HG03378 (cell line): ENCODE measurements around the gene ARSG.
A peak's percentile ranks its signal among the peaks of the same experiment; 100 is the strongest.
"Not testable (repeated sequence)": the region's sequence is repeated elsewhere in the genome, so short reads cannot be mapped to it uniquely, and the experiment has no call there.

Experiments
- ATAC-seq: cut with Tn5 transposase; IDR thresholded peaks from one replicate; pipeline ENCODE4 v1.9.1; 2021; ENCODE audit warnings: mild to moderate bottlenecking, moderate library complexity; ENCODE audit not compliant: unreplicated experiment

ARSG gene

DNA sequence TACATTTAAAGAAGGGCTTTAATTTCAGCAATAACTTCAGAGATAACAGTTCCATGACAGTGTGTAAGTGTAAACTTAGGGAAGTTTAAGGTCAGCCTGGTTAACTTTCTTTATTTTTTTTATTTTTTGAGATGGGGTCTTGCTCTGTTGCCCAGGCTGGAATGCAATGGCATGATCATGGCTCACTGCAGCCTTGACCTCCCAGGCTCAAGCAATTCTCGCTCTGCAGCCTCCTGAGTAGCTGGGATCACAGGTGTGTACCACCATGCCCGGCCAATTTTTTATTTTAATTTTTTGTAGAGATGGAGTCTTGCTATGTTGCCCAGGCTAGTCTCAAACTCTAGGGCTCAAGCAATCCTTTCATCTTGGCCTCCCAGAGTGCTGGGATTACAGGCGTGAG lies 15.0 kb upstream of the ARSG start:
- ATAC-seq: not testable (repeated sequence)

DNA sequence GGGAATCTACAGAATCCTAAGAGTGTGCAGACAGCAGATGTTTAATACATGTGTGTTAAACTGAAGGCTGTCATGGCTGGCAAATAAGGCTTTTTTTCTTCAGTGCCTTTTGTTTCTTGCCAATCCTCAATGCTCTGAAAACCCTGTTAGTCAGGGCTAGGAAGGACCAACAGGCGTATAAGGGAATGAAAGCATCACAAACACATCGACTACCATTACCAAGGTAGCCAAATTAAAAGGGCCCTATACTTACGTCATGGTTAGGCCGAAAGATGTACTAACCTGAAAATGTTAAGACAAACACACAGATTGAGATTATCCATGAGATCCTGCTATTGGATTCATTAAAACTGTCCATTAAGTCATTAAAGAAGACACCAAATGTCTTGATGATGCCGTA lies 13.5 kb upstream of the ARSG start:
- ATAC-seq: no peak

DNA sequence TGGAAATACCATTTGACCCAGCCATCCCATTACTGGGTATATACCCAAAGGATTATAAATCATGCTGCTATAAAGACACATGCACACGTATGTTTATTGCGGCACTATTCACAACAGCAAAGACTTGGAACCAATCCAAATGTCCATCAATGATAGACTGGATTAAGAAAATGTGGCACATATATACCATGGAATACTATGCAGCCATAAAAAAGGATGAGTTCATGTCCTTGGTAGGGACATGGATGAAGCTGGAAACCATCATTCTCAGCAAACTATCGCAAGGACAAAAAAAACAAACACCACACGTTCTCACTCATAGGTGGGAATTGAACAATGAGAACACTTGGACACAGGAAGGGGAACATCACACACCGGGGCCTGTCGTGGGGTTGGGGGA lies 9.3 kb upstream of the ARSG start:
- not testable (repeated sequence) for ATAC-seq

DNA sequence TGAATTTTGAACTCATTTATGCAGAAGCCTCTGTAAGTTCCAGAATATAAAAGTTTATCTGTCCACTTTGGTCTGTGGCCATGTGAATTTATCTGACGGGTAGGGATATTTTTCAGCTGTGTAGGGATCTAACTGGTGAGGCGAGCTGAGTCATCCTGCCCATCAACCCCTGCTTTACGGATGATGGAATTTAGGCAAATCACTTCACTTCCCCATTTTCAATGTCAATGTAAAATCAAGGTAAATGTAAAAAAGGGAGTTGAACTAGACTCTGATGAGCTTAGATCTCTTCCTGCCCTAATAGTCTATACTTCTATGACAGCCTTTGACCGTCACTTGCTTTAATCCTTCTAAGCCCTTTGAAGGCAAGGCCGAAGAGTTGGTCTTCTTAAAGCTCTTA lies 2.9 kb upstream of the ARSG start:
- peak; percentile 29 for ATAC-seq

DNA sequence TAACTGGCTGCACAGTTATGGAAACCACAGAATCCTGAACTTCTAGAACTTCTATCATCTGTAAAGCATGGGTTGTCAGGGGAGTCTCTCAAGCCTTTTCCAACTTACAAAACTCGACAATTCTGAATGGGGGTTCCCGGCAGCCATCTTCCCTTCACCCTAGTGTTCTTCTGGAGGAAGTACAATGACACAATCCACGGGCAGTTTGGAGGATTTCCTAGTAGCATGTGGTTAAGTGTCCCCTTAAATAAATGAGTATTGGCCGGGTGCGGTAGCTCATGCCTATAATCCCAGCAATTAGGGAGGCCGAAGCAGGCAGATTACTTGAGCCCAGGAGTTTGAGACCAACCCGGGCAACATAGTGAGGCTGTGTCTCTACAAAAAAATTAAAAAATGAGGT lies 2.5 kb upstream of the ARSG start:
- ATAC-seq: peak; percentile 20

DNA sequence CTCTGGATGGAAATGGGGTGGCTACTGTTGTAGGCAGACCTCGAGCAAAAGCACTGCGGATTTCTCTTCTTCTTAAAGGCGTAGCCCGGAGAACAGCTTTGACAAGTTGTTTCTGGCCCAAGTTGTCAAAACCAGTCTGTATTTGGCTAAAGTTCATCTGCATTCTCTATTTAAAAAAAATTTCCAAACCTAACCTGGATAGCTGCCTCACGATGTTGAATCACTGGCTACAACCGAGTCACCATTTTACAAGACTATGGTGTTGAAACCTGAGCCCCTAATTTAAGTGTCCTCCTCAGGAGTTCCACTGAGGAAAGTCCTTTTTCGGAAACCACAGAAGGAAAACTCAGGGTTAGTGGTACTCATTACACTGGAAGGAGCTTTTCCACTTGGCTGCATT lies 1.8 kb upstream of the ARSG start:
- no peak for ATAC-seq

DNA sequence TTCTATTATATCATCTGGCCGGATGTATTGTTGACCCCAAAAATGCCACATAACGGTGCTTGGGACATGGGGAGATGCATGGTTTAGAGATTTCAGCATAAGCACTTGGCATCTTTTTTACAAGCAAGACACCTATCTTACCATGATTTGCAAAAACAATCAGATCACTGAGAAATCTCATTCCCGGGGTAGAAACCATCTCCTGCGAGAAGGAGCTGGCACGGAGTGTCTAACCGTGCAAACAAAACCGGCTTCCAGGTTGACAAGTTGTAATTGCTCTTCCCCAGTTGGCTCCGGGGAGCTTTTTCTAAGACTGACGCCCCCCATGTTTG lies 1.4 kb upstream of the ARSG start:
- no peak for ATAC-seq

DNA sequence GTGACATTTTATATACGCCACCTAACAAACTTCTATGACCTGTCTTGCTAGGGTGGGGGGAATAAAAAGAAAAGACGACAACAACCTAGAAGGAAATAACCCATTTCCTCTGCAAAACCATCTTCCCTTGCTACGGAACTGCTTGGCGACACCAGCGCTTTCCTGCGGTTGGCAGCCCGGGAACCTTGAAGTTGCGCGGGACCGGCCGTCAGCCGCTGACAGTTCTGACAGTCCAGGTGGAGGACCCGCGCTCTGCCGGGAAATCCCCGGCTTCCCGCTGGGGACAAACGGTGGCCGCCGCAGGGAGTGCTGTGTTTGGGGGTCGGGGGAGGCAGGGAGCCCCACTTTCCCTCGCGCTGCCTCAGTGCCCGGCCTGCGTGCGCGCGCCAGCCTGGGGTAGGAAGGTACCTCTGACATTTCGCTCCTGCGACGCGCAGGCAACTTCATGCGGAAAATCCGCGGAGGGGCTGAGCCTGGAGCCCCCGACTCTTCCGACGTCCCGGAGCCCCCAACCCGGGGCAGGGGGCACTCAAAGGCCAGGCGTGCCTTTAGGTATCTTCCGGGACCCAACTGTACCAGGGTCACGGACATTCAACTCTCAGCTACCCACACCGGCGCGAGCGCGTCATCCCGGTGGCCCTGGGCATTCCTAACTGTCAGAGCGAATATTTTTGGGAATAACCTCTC lies 884 bp upstream of the ARSG start:
- no peak for ATAC-seq

DNA sequence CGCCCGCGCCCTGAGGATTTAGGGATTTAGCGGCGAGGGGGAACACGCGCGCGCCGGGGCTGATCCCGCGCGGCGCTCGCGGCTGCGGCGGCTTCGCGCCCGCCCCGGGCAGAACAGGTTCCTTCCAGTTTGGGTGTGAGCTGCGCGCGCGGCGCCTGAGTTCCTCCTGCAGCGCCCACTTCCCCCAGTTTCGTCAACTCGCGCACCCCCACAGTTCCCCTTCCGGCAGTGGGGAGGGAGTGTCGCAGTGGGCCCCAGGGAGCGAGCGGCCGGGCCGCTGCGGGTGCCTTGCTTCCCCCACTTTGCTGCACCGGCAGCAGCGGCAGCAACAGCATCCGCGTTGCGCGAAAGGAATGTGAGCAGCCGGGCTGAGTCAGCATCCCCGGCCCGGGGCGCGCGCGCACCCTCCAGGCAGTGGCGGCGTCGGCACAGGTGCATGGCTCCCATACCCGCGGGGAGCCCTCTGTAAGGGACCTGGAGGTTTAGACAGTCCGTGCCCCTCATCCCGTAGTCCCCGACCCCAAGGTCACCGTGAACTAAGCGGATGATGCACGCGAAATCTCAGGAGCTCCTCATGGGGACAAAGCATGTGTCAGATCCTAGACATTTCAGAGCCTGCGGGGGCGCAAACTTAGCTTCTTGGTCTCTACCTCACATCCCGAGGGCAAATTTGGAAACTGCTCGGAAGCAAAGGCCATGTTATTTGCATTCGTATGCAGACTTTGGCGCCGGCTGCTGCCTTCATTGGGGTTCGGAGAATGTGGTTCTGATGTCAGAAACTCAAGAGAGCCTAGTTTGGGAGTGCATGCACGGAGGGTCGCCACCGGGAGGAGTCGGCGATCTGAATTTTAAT lies 767 bp downstream of the ARSG start:
- ATAC-seq: peak; percentile 47

DNA sequence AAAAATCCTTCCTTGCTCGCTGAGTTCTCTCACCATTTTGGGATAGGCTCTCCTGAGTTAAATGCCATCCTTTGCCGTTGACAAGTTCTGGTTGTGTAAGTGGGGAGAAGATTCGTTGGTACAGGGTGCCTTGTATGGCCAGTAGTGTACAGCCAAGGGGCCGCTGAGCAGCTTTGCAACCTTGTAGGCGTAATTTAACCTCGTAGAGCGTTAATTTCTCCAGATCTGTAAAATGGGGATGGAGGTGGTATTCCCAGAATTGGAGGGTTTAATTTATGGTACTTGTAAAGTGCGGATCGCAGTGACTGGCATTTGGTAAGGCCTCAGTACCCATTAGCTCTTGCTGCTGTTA lies 1.4 kb downstream of the ARSG start:
- no peak for ATAC-seq

DNA sequence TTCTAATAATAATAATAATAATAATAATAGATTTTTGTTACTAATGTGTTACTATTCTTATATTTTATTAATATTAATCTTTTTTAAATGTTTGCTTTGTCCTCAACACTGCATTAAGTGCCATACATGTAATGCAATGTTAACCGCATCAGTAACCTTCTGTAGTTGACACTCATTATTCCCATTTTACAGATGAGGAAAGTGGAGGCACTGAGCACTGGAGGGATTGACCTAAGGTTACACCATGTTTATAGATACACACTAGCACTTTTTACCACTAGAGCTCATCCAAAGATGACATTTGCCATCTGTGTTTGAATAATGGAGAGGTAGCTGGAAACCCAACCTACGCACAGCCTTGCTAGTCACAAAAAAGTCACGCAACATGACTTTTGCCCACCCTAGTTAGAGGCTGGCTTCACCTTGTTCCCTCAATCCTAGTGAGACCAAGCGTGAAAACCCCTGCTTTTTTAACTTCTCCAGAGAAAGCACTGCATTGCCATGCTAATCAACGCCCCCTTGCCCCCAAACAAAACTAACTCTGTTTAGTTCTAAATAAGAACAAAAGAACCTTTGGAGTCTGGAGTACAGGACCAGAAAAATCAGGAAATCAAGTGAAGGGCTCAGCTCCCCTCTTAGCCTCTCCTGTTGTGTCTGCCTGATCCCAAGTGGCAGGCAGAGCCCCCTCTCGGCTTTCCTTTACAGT lies 2.3 kb downstream of the ARSG start:
- no peak for ATAC-seq

DNA sequence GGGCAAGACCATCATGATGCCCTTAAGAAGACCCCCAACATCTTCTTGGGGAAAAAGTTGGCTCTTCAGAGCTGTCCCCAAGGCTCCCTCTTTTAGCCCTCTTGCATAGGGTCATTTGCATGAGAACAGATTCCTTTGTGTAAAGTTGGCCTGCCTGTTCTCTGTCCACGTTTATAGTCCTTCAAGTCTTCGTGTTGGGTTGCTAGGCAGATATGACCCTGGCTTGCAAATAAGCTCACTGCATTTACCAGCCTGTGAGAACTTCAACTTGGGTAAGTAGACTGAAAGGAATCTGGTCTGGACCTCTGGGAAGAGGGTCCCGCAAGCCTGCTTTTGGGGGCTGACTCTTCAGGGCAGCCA lies 2.9 kb downstream of the ARSG start:
- no peak for ATAC-seq

DNA sequence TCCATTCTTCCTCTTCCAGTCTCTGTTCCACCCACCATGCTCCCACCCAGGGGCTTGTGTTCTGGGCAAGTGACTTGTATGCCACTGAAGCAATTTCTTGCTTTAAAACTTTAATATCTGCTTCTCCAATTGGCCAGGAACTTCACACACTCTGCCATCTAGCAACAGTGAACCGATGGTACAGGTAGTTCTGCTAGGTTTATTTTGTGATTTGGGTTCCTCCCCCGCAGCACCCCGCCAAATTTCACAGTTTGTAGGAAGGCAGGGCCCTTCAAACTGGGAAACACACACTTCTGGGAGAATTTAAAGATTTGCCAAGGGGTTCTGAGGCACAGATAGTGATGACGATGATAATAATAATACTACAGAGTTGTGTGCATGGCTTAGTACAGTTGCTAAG lies 3.3 kb downstream of the ARSG start:
- no peak for ATAC-seq

DNA sequence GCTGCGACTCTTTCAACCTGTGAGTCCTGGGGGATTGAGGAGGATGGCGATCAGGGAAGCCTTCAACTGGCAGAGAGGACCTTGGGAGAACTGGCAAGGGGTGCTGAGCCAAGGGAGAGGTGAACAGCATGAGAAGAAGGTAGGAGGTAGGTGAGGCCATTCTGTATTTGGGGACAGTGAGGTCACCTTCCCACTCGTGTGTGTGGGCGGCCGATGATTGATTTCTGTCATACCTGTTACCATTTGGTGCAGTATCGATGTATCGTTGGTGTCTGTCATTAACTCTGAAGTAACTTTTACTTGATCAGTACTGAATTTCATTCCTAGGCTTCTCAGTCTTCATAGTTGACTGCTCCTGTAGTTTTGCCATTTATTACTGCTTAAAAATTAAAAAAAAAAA lies 3.8 kb downstream of the ARSG start:
- no peak for ATAC-seq

DNA sequence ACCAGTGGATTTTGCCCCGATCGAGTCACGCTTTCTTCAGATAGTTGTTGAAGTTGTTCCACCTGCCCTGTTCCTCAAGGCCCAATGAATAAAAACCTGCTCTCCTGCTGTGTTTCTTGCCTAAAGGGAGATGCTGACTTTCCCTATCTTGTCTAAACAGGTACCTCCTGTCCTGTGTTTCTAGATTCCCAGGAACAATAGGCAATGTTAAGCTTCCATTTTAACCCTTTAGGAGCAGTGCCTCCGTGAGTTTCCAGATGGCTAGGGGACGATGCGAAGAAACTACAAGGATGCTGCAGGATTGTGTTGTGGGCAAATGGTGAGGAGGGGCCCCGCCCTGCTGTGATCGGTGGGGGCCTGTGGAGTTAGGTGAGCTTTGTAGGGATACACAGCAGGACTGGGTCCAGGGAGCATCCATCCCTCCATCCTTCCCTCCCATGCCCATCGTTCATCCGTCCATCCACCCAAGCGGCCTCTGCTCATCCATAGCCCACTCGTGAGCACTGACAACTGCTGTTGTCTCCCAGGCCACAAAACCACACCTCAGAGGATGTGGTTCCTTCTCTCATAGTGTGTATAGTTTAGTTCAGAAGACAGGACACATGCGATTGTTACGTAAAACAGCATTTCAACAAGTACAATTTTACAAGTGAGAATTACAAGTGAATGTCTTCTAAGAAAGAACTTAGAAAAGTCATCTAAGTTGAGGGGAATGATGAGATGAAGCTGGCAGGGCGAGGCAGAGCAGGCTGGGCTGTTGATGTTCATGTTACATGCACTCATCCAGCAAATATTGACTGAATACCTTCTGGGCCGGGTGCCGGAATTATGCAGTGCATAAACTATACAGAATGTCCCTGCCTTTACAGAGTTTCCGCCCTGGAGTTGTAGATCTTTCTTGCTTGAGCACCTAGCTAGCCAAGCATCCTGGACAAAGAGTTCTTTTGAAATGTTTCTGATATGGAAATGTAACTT lies 5.2 kb downstream of the ARSG start:
- no peak for ATAC-seq

DNA sequence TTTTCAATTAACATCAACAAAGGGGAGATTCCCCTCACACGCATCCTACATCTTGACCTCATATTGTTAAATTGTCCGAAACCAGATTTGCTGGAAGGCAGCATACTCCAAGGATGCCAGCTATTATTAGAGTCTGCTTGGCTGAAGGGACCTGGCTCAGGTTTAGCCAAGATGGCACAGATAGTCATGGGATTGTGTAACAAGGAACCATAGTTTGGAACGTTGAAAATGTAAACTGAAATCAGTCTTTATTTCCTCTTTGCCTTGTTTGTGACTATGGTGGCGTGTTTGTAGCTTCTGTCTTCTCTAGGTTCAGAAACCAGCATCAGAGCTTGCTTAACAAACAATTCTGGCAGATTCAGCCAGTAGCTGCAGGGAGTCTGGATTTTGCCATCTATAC lies 5.9 kb downstream of the ARSG start:
- ATAC-seq: no peak

DNA sequence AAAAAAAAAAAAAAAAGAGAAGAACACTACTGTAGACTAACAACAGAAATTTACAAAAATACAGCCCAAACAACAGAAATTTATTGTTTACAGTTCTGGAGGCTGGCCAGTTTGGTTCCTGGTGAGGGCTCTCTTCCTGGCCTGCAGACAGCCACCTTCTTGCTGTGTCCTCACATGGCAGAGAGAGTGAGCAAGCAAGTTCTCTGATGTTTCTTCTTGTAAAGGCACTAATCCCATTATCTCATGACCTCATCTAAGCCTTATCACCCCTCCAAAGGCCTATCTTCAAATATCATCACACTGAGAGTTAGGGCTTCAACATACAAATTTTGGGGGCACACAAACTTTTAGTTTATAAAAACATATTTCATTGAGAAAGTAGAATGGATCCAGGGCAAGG lies 7.3 kb downstream of the ARSG start:
- no peak for ATAC-seq

DNA sequence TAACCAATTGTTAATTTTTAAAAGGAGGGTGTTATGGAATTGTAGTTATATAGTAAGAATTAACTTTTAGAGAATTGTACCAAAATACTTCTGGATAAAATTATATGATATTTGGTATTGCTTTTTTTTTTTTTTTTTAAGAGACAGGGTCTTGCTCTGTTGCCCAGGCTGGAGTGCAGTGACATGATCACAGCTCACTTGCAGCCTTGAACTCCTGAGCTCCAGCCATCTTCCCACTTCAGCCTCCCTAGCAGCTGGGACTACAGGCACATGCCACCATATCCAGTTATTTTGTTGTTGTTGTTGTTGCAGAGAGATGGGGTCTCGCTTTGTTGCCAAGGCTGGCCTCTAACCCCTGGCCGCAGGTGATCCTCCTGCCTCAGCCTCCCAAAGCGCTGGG lies 8.5 kb downstream of the ARSG start:
- no peak for ATAC-seq

DNA sequence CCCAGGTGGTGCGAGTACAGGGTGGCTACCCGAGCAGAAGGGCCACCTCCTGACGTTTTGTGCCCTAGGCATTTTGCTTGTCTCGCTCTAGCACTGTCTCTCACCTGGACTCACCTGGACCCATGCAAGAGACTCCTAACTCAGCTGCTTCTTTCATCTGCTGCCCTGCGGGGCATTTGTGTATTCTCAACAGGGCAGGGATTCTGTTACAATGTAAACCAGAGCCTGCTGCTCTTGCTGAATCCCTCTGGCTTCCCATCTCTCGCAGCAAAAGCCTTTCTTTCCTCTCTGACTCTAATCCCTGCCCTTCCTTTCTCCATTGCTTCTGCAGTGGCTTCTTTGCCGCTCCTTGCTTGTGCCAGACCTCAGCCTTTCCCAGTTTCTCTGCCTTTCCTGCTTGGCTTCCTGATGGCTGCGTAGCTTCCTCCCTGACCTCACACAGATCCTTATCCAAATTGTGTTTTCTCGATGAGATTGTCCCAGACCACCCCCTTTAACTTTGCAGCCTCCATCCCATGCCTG lies 10.2 kb downstream of the ARSG start:
- ATAC-seq: no peak

DNA sequence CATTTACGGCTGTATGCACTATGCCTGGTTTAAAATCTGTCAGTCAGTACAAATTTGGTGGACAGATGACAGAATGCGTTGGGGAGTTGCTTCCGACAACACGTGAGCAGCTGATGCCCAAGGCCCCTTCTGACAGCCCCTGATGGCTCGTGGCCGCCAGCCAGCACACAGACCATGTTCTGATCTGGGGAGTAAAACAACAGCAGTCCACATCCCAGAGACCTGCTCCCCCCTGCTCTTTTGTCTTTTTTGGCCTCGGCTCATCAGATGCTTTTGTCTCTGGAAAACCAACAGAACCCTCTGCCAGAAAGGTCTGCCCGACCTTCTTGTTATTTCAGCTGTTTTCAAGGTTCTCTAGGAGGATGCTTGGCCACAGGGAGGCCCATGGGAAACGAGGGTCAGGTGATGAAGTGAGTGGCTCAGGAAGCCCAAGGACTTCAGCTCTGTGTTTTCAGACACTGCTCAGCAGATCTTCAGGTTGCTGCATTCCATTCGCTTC lies 10.8 kb downstream of the ARSG start:
- no peak for ATAC-seq

DNA sequence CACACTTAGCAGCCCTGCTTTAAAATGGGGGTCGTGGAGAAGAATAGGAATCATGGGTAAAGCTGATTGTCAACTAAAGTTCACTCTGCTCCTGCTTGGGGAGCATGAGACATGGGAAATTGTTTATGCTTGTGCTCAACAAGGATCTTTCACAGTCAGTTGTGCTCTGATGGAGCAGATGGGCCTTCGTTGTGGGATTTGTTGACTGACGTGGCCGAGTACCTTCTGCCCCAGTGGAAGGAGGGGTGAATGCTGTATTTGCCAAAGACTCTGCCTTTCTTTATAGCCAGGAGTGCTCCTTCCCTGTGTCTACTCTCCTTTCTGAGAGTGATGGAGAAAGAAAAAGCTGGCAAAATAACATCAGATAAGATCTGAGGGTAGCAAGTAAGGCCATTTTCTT lies 11.4 kb downstream of the ARSG start:
- no peak for ATAC-seq
